Urinary bladder (tissue), 4 donors: ENCODE results near the gene HOXC4. TPM values are rescaled to one million over a fixed set of nuclear protein-coding genes. Genes with fewer than 3 reads are reported as not detected.
"Not testable (repeated sequence)": the region's sequence is repeated elsewhere in the genome, so short reads cannot be mapped to it uniquely, and the experiment has no call there.

ENCODE experiments used
- DNase-seq: peaks from one replicate; pipeline ENCODE4 v3.0.0-alpha.2; 2015; ENCODE audit errors: extremely low spot score
- H3K27ac ChIP-seq: one replicate; pipeline ENCODE4 v1.5.1; 2013; ENCODE audit warnings: low read depth, mild to moderate bottlenecking, moderate library complexity
- H3K36me3 ChIP-seq: one replicate; pipeline ENCODE4 v1.6.1; 2013; ENCODE audit warnings: mild to moderate bottlenecking, moderate library complexity; ENCODE audit not compliant: insufficient read depth
- H3K4me1 ChIP-seq: one replicate; pipeline ENCODE4 v1.6.1; 2013; ENCODE audit warnings: mild to moderate bottlenecking, moderate library complexity; ENCODE audit not compliant: insufficient read depth
- H3K4me3 ChIP-seq: one replicate; pipeline ENCODE4 v1.5.1; 2013; ENCODE audit warnings: low read depth, low read length
- WGBS: extraction: QIAGEN DNeasy Blood & Tissue Kit; methylation state at CpG from one replicate; pipeline ENCODE4 v1.1.7; 2013; 5-methylcytosine and 5-hydroxymethylcytosine counted together
- polyA plus RNA-seq: library from polyadenylated mRNA; stranded (reverse); fragments of 200-250 nt; gene quantifications from one replicate; pipeline ENCODE4 v1.2.3, GENCODE V29; 2013
- total RNA-seq: library from RNA; depleted of rRNA; stranded (reverse); fragments of >200 nt; gene quantifications from one replicate; pipeline ENCODE4 v1.2.3, GENCODE V29; 2014
- donor health status: healthy with polysubstance abuse.
- donor health status: healthy.

The HOXC4 gene
- total and polyA plus RNA-seq, 2 donors, result 0.58 to 1.6 TPM

DNA sequence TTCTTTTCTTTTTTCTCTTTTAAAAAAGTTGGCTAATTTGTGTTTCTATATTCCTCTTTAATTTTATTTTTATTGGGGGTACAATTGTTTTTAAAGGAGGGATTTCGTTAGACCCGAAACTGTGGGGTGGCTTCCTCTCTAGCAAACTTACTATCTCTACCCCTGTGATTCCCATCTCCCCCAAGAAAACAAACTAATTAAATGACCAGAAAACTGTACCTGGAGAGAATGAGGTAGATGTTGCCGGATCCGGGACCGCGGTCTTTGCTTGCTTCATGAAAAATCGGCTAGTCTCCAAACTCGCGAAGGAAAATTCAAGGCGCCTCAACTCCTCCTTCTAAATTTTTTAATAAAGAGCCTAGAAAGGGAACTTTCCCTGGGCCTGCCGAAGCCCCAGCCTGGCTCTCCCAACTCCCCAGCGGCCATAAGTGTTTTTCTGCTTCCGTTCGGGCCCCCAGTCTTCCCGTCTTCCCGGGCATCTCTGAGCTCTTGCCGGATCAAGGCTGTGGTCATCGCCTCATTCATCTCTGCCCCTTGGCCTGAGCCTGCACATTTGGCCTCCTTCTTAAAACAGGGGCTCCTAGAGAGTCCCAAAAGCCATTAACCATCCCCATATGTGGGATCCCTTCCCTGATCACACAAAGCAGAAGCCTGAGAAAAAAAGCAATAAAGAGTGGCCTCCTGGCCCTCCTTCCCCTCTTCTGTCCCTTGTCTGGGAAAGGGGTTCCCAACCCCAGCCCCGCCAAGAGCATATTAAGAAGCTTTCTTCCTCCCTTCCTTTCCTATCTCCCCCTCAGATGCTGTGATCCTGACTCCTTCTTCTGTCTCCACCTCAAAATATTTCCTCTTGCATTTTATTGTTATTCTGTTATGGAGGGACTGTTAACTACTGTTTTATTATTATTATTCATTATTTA lies 26.6 kb downstream of the HOXC4 start:
- not testable (repeated sequence) for DNase-seq, H3K27ac ChIP-seq, H3K36me3 ChIP-seq, H3K4me3 ChIP-seq, H3K4me1 ChIP-seq
- 77% methylated on average over 19 of the region's 19 CpGs for WGBS

DNA sequence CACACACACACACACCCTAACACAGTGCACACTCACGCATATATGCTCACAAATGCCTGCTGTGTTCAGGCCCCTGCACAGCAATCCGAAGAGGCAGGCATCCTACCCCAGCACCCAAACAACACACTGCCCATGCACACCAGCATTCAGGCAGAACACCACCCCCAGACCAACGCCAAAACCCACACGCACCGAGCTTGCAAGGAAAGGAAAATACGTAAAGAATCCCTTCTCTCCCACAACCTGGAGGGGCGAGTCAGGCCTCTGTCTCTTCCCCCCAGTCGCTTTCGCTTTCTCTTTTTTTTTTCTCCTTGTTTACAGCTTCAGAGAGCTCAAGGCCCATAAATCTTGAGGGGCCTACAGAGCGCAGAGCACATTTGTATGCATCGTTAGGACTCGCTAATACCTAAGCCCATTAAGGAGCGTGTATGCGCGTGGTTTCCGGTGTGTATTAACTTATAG lies 27.4 kb downstream of the HOXC4 start:
- WGBS, result 52% methylated on average over 16 of the region's 16 CpGs
- not testable (repeated sequence) for DNase-seq, H3K4me3 ChIP-seq, H3K27ac ChIP-seq, H3K36me3 ChIP-seq, H3K4me1 ChIP-seq

DNA sequence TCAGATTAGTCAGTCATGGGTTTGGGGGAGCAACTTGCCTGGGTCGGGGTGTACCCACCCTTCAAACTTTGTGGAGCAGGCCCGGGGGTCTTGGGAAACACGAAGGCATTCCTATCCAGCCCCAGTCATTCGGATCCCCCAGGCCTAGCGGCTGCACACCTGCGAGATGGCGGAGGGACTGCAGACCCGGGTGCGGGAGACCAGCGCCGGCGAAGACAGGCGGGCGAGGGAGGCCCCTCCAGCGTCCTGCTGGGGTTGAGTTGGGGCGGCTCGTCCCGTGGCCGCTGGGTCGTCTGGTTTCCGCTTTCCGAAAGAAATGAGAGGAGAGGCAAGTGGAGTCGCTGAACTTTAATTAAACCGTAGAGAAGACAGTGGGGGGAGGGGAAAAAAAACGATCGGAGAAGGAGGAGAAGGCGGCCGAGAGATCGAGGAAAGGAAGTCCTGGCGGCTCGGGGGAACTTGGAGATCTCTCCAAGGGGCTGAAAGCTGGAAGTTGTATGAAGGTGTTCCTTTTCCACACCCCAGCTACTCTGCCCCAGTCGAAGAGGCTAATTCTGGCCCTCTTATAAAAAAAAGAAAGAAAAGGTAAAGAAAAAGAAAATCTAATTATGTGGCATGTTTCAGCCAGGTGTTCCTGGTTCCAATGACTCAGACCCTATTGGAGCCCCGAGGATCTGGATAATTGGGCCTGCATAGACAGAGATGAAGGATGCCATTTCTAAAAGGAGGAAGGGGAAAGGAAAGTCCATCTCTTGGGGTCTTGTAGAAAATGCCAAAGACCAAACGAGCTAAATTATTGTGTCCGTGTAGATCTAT lies 28.2 kb downstream of the HOXC4 start:
- not testable (repeated sequence) for H3K4me3 ChIP-seq, H3K36me3 ChIP-seq, H3K4me1 ChIP-seq, DNase-seq, H3K27ac ChIP-seq
- WGBS, result 43% methylated on average over 35 of the region's 35 CpGs

DNA sequence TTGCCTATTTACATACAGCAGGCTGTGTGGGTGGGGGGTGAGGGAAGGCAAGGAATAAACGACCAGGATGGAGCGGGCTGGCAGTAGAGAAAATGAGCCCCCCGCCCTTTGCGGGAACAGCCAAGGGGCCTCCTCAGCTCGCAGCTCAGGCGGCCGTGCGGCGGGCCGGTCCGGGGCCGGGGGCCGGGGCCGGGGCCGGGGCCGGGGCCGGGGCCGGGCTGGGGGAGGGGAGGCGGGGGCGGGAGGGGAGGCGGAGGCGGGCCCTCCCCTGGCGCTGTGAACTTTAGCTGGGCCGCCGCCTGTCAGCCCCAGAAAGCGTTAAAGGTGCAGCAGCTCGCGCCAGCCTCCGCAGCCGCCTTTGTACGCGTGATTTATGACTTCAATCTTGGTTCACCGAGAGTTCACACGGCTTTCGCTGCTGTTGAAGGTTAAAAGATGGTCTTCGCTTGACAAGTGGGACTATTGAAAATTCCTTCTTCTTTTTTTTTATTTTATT lies 28.8 kb downstream of the HOXC4 start:
- H3K36me3 ChIP-seq, result no peaks in the 10 kb centered on the region
- WGBS, result 10% methylated on average over 36 of the region's 36 CpGs
- no peak overlapping the region for H3K27ac ChIP-seq
- DNase-seq, result no peak
- H3K4me1 ChIP-seq, result no peaks in the 10 kb centered on the region
- H3K4me3 ChIP-seq, result peak overlapping the region; percentile 18

DNA sequence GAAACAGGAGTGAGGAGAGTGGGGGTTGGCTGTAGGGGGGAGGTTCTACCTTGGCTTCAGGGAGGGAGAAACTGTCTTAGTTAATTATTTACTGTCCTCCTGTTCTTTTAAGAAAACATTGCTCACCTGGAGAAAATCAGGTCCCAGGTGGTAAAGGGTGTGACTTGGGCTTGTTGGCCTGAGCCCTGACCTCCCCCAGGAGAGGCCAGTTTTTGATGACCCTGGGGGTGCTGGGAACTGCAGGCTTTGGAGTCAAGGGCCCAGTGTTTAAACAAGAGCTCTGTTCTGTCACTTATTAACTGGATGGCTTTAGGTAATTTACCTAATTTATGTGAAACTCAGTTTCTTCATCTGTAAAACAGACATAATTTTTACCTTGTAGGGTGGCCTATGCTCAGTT lies 34.4 kb downstream of the HOXC4 start:
- not testable (repeated sequence) for H3K4me3 ChIP-seq, H3K36me3 ChIP-seq, H3K27ac ChIP-seq, DNase-seq, H3K4me1 ChIP-seq

DNA sequence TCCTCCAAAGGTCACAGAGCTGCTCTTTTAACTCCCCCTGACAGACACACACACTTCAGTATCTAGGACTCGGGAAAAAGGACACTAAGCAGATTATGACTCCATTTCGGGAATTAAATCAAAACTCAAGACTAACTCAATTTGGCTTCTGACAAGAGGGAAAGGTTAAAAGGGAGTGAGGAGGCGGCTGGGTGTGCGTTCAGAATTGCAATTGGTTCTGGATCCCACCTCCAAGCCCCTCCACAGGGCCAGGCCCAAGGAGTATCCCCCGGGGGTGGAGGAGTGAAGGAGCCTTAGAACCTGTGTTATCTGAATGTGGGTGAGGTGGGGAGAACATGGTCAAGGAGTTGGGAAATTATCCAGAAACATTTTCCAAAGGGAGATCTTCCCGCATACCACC lies 35.8 kb downstream of the HOXC4 start:
- not testable (repeated sequence) for H3K27ac ChIP-seq, H3K36me3 ChIP-seq, DNase-seq, H3K4me3 ChIP-seq, H3K4me1 ChIP-seq
- WGBS, result 78% methylated on average over 6 of the region's 6 CpGs

DNA sequence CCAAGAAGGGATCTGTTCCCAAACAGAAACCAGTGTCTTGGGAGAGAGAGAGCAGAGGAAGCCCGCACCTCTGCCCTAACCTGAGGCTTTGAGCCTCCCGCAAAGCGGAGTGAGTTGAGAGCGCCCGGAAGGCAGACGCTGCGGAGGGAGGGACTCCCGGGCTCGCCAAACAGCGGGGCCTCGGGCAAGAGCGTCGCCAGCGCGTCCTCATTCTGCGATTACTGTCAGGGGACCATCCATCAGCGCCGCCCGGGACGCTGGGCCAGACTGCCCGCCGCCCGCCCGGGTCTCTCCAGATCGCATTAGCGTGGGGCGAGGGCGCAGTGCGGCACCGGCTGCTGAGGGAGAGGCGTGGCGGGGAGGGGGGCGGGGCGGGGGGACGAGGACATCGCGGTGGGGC lies 36.7 kb downstream of the HOXC4 start:
- DNase-seq, H3K36me3 ChIP-seq, H3K4me3 ChIP-seq, H3K27ac ChIP-seq, H3K4me1 ChIP-seq: not testable (repeated sequence)
- 3% methylated on average over 37 of the region's 37 CpGs for WGBS

DNA sequence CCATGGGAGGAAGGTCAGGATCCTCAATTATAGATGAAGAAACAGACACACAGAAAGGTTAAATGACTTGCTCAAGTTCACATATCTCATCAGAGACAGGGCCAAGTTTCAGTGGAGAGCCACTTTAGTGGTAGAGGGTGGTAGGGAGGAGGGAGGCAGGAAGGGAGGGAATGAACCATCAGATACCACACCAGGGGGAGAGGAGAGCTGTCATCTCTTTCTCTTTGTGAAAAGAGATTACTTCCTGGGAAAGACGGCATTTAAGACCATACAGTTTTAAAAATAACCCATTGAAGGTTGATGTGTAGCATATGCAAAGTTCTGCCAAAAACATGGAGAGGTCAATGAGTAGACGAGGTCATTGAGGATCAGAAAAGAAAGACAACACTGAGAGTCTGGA lies 39.3 kb downstream of the HOXC4 start:
- not testable (repeated sequence) for H3K4me3 ChIP-seq, H3K36me3 ChIP-seq, H3K4me1 ChIP-seq, DNase-seq, H3K27ac ChIP-seq
- 57% methylated on average over 2 of the region's 2 CpGs for WGBS

DNA sequence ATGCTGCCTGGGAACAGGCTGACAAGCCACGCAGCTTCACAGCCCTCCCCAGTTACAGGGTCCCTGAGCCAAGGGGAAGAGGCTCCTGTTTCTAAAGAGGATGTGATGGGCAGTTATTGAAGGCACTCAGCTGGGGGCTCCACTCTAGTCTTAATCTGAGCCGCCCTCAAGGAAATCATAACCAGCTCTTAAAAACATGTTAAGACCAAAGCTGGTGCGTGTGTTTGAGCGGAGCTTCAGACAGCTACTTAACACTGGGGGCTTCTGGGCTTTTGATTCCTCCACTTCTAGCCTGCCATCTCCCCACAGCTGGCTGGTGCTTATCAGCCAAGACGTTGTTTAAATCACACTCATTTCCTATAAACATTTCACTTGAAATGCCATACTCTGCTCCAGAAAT lies 42.3 kb downstream of the HOXC4 start:
- 31% methylated on average over 5 of the region's 5 CpGs for WGBS
- not testable (repeated sequence) for H3K4me1 ChIP-seq

DNA sequence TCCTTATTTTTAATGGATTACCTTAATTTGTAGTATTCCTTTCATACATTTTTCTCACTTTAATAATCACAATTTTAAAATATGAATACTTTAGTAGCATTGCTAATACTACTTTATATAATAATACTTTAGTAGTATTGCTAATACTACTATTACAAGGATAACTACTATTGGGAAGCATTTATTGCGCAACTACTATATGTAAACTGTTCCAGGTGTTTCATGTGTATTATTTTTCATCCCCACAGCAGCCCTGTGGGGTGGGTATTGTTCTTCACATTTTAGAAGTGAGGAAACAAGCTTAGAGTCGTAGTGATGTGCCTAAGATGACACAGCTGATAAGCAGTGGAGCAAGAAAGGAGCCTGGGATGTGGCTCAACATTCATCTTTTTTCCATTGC lies 45.0 kb downstream of the HOXC4 start:
- not testable (repeated sequence) for H3K36me3 ChIP-seq, DNase-seq, H3K4me3 ChIP-seq, H3K27ac ChIP-seq, H3K4me1 ChIP-seq
- WGBS, result 82% methylated on average over 2 of the region's 2 CpGs

More for the DNA sequence above, 42.3 kb downstream of the HOXC4 start:
- H3K4me3 ChIP-seq, DNase-seq, H3K36me3 ChIP-seq, H3K27ac ChIP-seq: not testable (repeated sequence)

DNA sequence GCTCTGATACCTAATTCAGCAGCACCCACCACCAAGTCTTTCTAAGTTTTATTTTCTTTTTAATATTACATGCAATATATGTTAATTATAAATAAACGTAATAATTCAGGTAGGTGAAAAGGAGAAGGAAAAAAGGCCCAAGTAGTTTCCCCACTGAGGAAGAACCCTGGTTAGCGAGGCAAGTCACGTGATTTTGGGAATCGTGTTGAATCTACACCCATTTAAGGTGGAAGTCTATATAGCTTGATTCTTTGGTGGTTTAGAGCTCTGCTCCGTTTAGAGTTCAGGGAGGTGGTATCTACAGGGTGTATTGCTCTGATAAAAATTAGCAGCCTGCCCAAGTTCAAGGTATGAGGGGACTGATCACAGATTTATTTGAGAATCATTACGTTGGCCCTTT lies 47.0 kb downstream of the HOXC4 start:
- H3K36me3 ChIP-seq, H3K4me3 ChIP-seq, H3K4me1 ChIP-seq, H3K27ac ChIP-seq, DNase-seq: not testable (repeated sequence)
- 81% methylated on average over 6 of the region's 6 CpGs for WGBS

DNA sequence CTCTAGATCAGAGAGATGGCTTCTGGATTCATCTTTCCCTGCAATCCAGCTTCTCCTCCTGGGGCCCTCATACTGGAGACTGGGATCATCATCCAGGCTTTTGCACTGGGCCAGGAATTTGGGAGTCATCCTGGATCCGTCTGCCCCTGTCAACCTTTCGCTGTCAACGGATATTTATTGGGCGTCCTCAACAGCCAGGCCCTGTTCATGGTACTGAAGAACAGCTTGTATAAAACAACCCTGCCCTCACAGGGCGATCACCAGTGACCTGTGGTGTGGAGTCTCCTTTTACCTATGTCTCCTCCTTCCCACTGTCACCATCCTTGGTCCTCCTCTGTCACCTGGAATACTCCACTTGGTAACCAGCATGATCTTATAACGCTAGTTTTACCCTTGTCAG lies 48.6 kb downstream of the HOXC4 start:
- not testable (repeated sequence) for DNase-seq, H3K4me1 ChIP-seq, H3K27ac ChIP-seq, H3K36me3 ChIP-seq, H3K4me3 ChIP-seq
- WGBS, result 33% methylated on average over 6 of the region's 6 CpGs

DNA sequence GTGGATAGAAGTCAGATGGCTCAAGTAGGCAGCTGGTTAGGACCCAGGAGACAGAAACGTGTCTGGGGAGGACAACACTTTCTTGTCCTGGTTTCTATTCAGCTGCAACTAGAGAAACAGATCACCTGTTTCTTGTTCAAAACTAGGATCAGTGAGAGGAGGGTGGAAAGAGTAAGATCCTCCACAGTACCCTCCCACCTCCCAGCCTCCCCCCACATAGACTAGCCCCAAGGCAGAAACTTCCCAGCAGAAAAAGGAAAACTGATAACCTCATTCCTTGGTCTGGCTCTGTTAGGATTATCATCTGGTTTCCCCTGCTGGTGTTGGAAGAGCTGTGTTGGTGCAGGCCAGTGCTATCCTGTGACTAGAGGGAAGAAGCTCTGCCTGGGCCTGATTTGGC lies 50.2 kb downstream of the HOXC4 start:
- H3K27ac ChIP-seq, H3K36me3 ChIP-seq, H3K4me3 ChIP-seq, DNase-seq, H3K4me1 ChIP-seq: not testable (repeated sequence)
- WGBS, result 50% methylated on average over 1 of the region's 1 CpG
